ENCODE results near the gene KYNU. TPM values are rescaled to one million over a fixed set of nuclear protein-coding genes. Genes with fewer than 3 reads are reported as not detected.
"Not testable (repeated sequence)": the region's sequence is repeated elsewhere in the genome, so short reads cannot be mapped to it uniquely, and the experiment has no call there.

The KYNU gene
- total RNA-seq, 1 donor from 2014 or later: 34.5 TPM

- intact Hi-C loops (cut with DNase I): no loop called here
- H3K36me3 ChIP-seq: no peaks in the 10 kb centered on the region
- no peaks in the 10 kb centered on the region for H3K27me3 ChIP-seq
- H3K27ac ChIP-seq: no peak overlapping the region
- no peak for TF ChIP-seq CTCF (IDR thresholded peaks at IDR 0.05)
- DNase-seq (no peak), ATAC-seq (no peak)
- no peak overlapping the region for H3K4me3 ChIP-seq
- H3K4me1 ChIP-seq: no peaks in the 10 kb centered on the region
- H3K9me3 ChIP-seq: peaks cover 5% of the 10 kb centered on the region
Observed at GRCh38 chr2:143063612-143064200, 186.2 kb downstream of the KYNU start.

DNA sequence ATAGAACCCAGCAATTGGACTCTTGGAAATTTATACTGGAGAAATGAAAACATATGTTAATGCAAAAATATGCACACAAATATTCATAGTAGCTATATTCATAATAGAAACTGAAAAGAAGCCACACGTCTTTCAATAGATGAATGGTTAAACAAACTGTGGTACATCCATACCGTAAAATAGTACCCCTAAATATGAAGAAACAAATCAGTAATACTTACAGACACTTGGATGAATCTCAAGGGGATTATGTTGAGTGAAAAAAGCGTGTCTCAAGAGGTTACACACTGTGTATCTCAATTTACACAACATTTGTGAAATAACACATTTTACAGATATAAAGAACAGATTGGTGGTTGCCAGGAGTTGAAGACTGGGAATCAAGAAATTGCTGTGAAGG, 190.6 kb downstream of the KYNU start:
- no peak for ATAC-seq
- H3K9me3 ChIP-seq: peaks cover 5% of the 10 kb centered on the region
- no peak for TF ChIP-seq CTCF (IDR thresholded peaks at IDR 0.05)
- H3K27me3 ChIP-seq: no peaks in the 10 kb centered on the region
- intact Hi-C loops (cut with DNase I): no loop called here
- no peak overlapping the region for H3K4me3 ChIP-seq
- DNase-seq: no peak
- no peaks in the 10 kb centered on the region for H3K36me3 ChIP-seq
- H3K27ac ChIP-seq: no peak overlapping the region
- H3K4me1 ChIP-seq: no peaks in the 10 kb centered on the region

GRCh38 chr2:143068509-143068908, 191.0 kb downstream of the KYNU start:
- no peak overlapping the region for H3K4me3 ChIP-seq
- DNase-seq (no peak), ATAC-seq (peak; percentile 83)
- no peaks in the 10 kb centered on the region for H3K36me3 ChIP-seq
- no peaks in the 10 kb centered on the region for H3K4me1 ChIP-seq
- no peaks in the 10 kb centered on the region for H3K27me3 ChIP-seq
- peaks cover 5% of the 10 kb centered on the region for H3K9me3 ChIP-seq
- TF ChIP-seq CTCF (IDR thresholded peaks at IDR 0.05): no peak
- H3K27ac ChIP-seq: no peak overlapping the region
- intact Hi-C loops (cut with DNase I): no loop called here

- DNase-seq (no peak), ATAC-seq (peak; percentile 71)
- H3K27me3 ChIP-seq: no peaks in the 10 kb centered on the region
- no peak for TF ChIP-seq CTCF (IDR thresholded peaks at IDR 0.05)
- H3K4me1 ChIP-seq: no peaks in the 10 kb centered on the region
- H3K4me3 ChIP-seq: no peak overlapping the region
- H3K27ac ChIP-seq: no peak overlapping the region
- intact Hi-C loops (cut with DNase I): no loop called here
- H3K9me3 ChIP-seq: no peaks in the 10 kb centered on the region
- no peaks in the 10 kb centered on the region for H3K36me3 ChIP-seq
Observed at GRCh38 chr2:143070704-143071103, 193.2 kb downstream of the KYNU start.

DNA sequence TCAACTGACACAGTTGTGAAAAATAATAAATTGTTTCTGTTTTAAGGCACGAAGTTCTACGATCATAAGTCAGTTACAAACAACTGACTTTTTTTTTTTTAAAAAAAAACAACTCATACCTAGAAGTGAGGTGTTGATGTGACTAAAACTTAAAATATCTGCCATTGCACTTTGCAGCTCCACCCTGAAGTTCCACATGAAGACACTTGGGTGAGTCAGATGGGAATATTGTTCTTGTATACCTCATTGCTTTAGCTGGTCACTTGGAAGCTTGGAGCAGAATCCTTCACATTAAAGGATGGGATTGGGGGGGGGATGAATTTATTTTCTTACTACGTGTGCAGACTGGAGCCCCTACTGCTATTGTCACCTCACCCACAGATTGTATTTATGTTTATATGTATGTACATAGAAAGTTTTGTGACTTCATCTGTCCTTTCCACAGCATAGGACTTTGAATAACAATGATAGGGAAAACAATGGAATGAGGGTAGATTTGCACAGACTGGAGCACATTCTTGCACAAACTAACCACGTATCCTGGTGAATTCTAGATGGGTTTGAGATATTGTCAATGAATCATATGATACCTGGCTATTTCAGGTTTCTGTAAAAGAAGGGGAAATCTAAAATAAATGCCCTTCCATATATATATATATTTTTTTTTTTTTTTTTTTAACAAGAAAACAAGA, 193.9 kb downstream of the KYNU start:
- no peak overlapping the region for H3K27ac ChIP-seq
- no peaks in the 10 kb centered on the region for H3K4me1 ChIP-seq
- no peak for ATAC-seq
- H3K9me3 ChIP-seq: no peaks in the 10 kb centered on the region
- no peak for DNase-seq
- no peak overlapping the region for H3K4me3 ChIP-seq
- intact Hi-C loops (cut with DNase I): no loop called here
- no peaks in the 10 kb centered on the region for H3K27me3 ChIP-seq
- H3K36me3 ChIP-seq: no peaks in the 10 kb centered on the region
- no peak for TF ChIP-seq CTCF (IDR thresholded peaks at IDR 0.05)

- H3K9me3 ChIP-seq; DNase-seq; H3K4me1 ChIP-seq; H3K36me3 ChIP-seq; ATAC-seq; H3K27ac ChIP-seq; intact Hi-C loops (cut with DNase I); H3K4me3 ChIP-seq; H3K27me3 ChIP-seq: not testable (repeated sequence)
Observed at GRCh38 chr2:143074913-143075312, 197.4 kb downstream of the KYNU start.
